Liver (tissue), 3 donors: Measurements from ENCODE around the gene MAP10.

Experiments
- CTCF ChIP-seq: fragments of 150-350 bp; IDR thresholded peaks from 2 replicates; pipeline ENCODE4 v1.5.1; 2017; ENCODE audit warnings: improper control_type of control experiment, low read depth, low read length; ENCODE audit not compliant: missing input control
- FOXA2 ChIP-seq: IDR thresholded peaks from 2 replicates; pipeline ENCODE4 v1.6.1; 2016; ENCODE audit warnings: antibody characterized with exemption
- GABPA ChIP-seq, 2 donors: IDR thresholded peaks in 1 of 2; conservative IDR thresholded peaks in 1 of 2; 2 replicates each; pipeline ENCODE4 v1.6.1; 2016; ENCODE audit warnings: antibody characterized with exemption in 2 of 2, mild to moderate bottlenecking in 1 of 2, moderate library complexity in 1 of 2
- HNF4A ChIP-seq, 2 donors: conservative IDR thresholded peaks; 2 replicates each; pipeline ENCODE4 v1.6.1; 2016; ENCODE audit warnings: antibody characterized with exemption in 2 of 2, mild to moderate bottlenecking in 2 of 2
- HNF4G ChIP-seq: IDR thresholded peaks from 2 replicates; pipeline ENCODE4 v1.6.1; 2016; ENCODE audit warnings: antibody characterized with exemption
- JUND ChIP-seq, 2 donors: IDR thresholded peaks; 2 replicates each; pipeline ENCODE4 v1.6.1; 2016; ENCODE audit warnings: antibody characterized with exemption in 2 of 2
- MAX ChIP-seq: IDR thresholded peaks from 2 replicates; pipeline ENCODE4 v1.6.1; 2016; ENCODE audit warnings: antibody characterized with exemption
- REST ChIP-seq: IDR thresholded peaks from 2 replicates; pipeline ENCODE4 v1.6.1; 2016; ENCODE audit warnings: antibody characterized with exemption, mild to moderate bottlenecking
- RXRA ChIP-seq, 2 donors: IDR thresholded peaks; 2 replicates each; pipeline ENCODE4 v1.6.1; 2017 to 2018; ENCODE audit warnings: antibody characterized with exemption in 2 of 2, mild to moderate bottlenecking in 1 of 2
- SP1 ChIP-seq: IDR thresholded peaks from 2 replicates; pipeline ENCODE4 v1.6.1; 2018; ENCODE audit warnings: antibody characterized with exemption, mild to moderate bottlenecking
- TAF1 ChIP-seq: conservative IDR thresholded peaks from 2 replicates; pipeline ENCODE4 v1.6.1; 2016; ENCODE audit warnings: antibody characterized with exemption, mild to moderate bottlenecking
- YY1 ChIP-seq: IDR thresholded peaks from 2 replicates; pipeline ENCODE4 v1.6.1; 2016; ENCODE audit warnings: antibody characterized with exemption, mild to moderate bottlenecking
- ZBTB33 ChIP-seq: IDR thresholded peaks from 2 replicates; pipeline ENCODE4 v1.6.1; 2016; ENCODE audit warnings: antibody characterized with exemption
- donor health status: healthy.
- donor health status: healthy.

GRCh38 chr1:232826318-232826717 lies 21.1 kb downstream of the MAP10 start:
- TF ChIP-seq ZBTB33 (no peak), FOXA2 (no peak), REST (no peak), CTCF (no peak), MAX (no peak), HNF4G (no peak), YY1 (no peak), GABPA (IDR thresholded peaks at IDR 0.05 in 1 of 2, conservative IDR thresholded peaks at IDR 0.05 in 1 of 2) (no peak), JUND (IDR thresholded peaks at IDR 0.05) (no peak), TAF1 (no peak), RXRA (IDR thresholded peaks at IDR 0.05) (no peak), HNF4A (conservative IDR thresholded peaks at IDR 0.05) (no peak), SP1 (no peak)
